ENCODE measurements around the gene OR10A5.

GRCh38 chr11:6834021-6834420, 11.5 kb upstream of the OR10A5 start:
- TF ChIP-seq POLR2AphosphoS5 (IDR thresholded peaks at IDR 0.05) (no peak), CTCF (IDR thresholded peaks at IDR 0.05) (no peak), POLR2A (IDR thresholded peaks at IDR 0.05) (no peak)
